Urinary bladder (tissue), 4 donors: ENCODE results near the gene VWA1. TPM values are rescaled to one million over a fixed set of nuclear protein-coding genes. Genes with fewer than 3 reads are reported as not detected.
A peak's percentile ranks its signal among the peaks of the same experiment; 100 is the strongest.
"Not testable (repeated sequence)": the region's sequence is repeated elsewhere in the genome, so short reads cannot be mapped to it uniquely, and the experiment has no call there.

Experiments
- DNase-seq: peaks from one replicate; pipeline ENCODE4 v3.0.0-alpha.2; 2015; ENCODE audit errors: extremely low spot score
- H3K27ac ChIP-seq: one replicate; pipeline ENCODE4 v1.5.1; 2013; ENCODE audit warnings: low read depth, mild to moderate bottlenecking, moderate library complexity
- H3K36me3 ChIP-seq: one replicate; pipeline ENCODE4 v1.6.1; 2013; ENCODE audit warnings: mild to moderate bottlenecking, moderate library complexity; ENCODE audit not compliant: insufficient read depth
- H3K4me1 ChIP-seq: one replicate; pipeline ENCODE4 v1.6.1; 2013; ENCODE audit warnings: mild to moderate bottlenecking, moderate library complexity; ENCODE audit not compliant: insufficient read depth
- H3K4me3 ChIP-seq: one replicate; pipeline ENCODE4 v1.5.1; 2013; ENCODE audit warnings: low read depth, low read length
- WGBS: extraction: QIAGEN DNeasy Blood & Tissue Kit; methylation state at CpG from one replicate; pipeline ENCODE4 v1.1.7; 2013; 5-methylcytosine and 5-hydroxymethylcytosine counted together
- polyA plus RNA-seq: library from polyadenylated mRNA; stranded (reverse); fragments of 200-250 nt; gene quantifications from one replicate; pipeline ENCODE4 v1.2.3, GENCODE V29; 2013
- total RNA-seq: library from RNA; depleted of rRNA; stranded (reverse); fragments of >200 nt; gene quantifications from one replicate; pipeline ENCODE4 v1.2.3, GENCODE V29; 2014
- donor health status: healthy with polysubstance abuse.
- donor health status: healthy.

VWA1 gene
- total and polyA plus RNA-seq, 2 donors: 15.2 to 214 TPM

GRCh38 chr1:1399187-1399871 lies 36.2 kb upstream of the VWA1 start, which contains the start of gene CCNL2:
CCNL2 (minus strand) TSS chr1:1399335; CDS start chr1:1399306, 29 bp downstream.
- H3K27ac ChIP-seq: peak within 1 kb of the TSS; percentile 75
- under 1% methylated on average over 86 of the region's 86 CpGs for WGBS
- H3K4me3 ChIP-seq: peak within 1 kb of the TSS; percentile 97
- H3K36me3 ChIP-seq: peaks cover 5% of the 10 kb centered on the region
- no peaks in the 10 kb centered on the region for H3K4me1 ChIP-seq
- DNase-seq: peak; percentile 88

- Histone ChIP-seq H3K4me3 (peak overlapping the region; percentile 97), H3K4me1 (no peaks in the 10 kb centered on the region), H3K36me3 (peaks cover 5% of the 10 kb centered on the region), H3K27ac (no peak overlapping the region)
- 5% methylated on average over 34 of the region's 34 CpGs for WGBS
- no peak for DNase-seq
These were observed 35.5 kb upstream of the VWA1 start for GRCh38 chr1:1399872-1400575.

GRCh38 chr1:1400576-1401456 lies 34.7 kb upstream of the VWA1 start:
- no peaks in the 10 kb centered on the region for H3K4me1 ChIP-seq
- H3K36me3 ChIP-seq: peaks cover 5% of the 10 kb centered on the region
- H3K27ac ChIP-seq: no peak overlapping the region
- H3K4me3 ChIP-seq: no peak overlapping the region
- no peak for DNase-seq
- 83% methylated on average over 22 of the region's 22 CpGs for WGBS

GRCh38 chr1:1401457-1402010 lies 34.0 kb upstream of the VWA1 start:
- Histone ChIP-seq H3K4me3 (no peak overlapping the region), H3K4me1 (peaks cover 2% of the 10 kb centered on the region), H3K36me3 (peaks cover 5% of the 10 kb centered on the region), H3K27ac (no peak overlapping the region)
- no peak for DNase-seq
- 89% methylated on average over 7 of the region's 7 CpGs for WGBS

- Histone ChIP-seq H3K36me3 (peaks cover 5% of the 10 kb centered on the region), H3K4me3 (no peak overlapping the region), H3K27ac (no peak overlapping the region), H3K4me1 (peaks cover 2% of the 10 kb centered on the region)
- no peak for DNase-seq
- WGBS: 71% methylated on average over 20 of the region's 20 CpGs
These were observed 33.2 kb upstream of the VWA1 start for GRCh38 chr1:1402072-1402900.

- H3K27ac ChIP-seq, H3K4me3 ChIP-seq, H3K36me3 ChIP-seq, H3K4me1 ChIP-seq, DNase-seq: not testable (repeated sequence)
- 84% methylated on average over 9 of the region's 9 CpGs for WGBS
These were observed 32.5 kb upstream of the VWA1 start for GRCh38 chr1:1402901-1403392.

GRCh38 chr1:1403653-1404052 lies 31.8 kb upstream of the VWA1 start:
- WGBS: 75% methylated on average over 7 of the region's 7 CpGs
- Histone ChIP-seq H3K4me3 (no peak overlapping the region), H3K27ac (no peak overlapping the region), H3K36me3 (peaks cover 3% of the 10 kb centered on the region), H3K4me1 (peaks cover 2% of the 10 kb centered on the region)
- no peak for DNase-seq

- 41% methylated on average over 43 of the region's 43 CpGs for WGBS
- peak overlapping the region; percentile 97 for H3K4me3 ChIP-seq
- no peak overlapping the region for H3K27ac ChIP-seq
- H3K4me1 ChIP-seq: peaks cover 2% of the 10 kb centered on the region
- peaks cover 3% of the 10 kb centered on the region for H3K36me3 ChIP-seq
- no peak for DNase-seq
These were observed 29.2 kb upstream of the VWA1 start for GRCh38 chr1:1406101-1406820.

GRCh38 chr1:1406821-1407635 lies 28.5 kb upstream of the VWA1 start, which contains the start of gene MRPL20:
MRPL20 (minus strand) TSS chr1:1407293; CDS start chr1:1407217, 76 bp downstream.
- under 1% methylated on average over 98 of the region's 98 CpGs for WGBS

GRCh38 chr1:1407636-1408318 lies 27.7 kb upstream of the VWA1 start:
- no peak for DNase-seq
- no peaks in the 10 kb centered on the region for H3K36me3 ChIP-seq
- peak overlapping the region; percentile 81 for H3K27ac ChIP-seq
- peaks cover 2% of the 10 kb centered on the region for H3K4me1 ChIP-seq
- H3K4me3 ChIP-seq: peak overlapping the region; percentile 97
- 7% methylated on average over 41 of the region's 41 CpGs for WGBS

More at GRCh38 chr1:1406821-1407635, 28.5 kb upstream of the VWA1 start, which contains the start of gene MRPL20:
- Histone ChIP-seq H3K36me3 (peaks cover 1% of the 10 kb centered on the region), H3K27ac (peak within 1 kb of the TSS; percentile 81), H3K4me3 (peak within 1 kb of the TSS; percentile 97), H3K4me1 (peaks cover 2% of the 10 kb centered on the region)
- peak; percentile 82 for DNase-seq

GRCh38 chr1:1410238-1410637 lies 25.3 kb upstream of the VWA1 start:
- not testable (repeated sequence) for H3K4me1 ChIP-seq, DNase-seq, H3K27ac ChIP-seq, H3K4me3 ChIP-seq, H3K36me3 ChIP-seq
- WGBS: 51% methylated on average over 8 of the region's 8 CpGs
